Mesenchymal stem cell (in vitro differentiated cells and primary cell): ENCODE results near the gene C11orf91.

Experiments
- DNase-seq: peaks from one replicate; pipeline ENCODE4 v3.0.0-alpha.2; 2013
- H2AFZ ChIP-seq: one replicate; pipeline ENCODE4 v1.6.1; 2013; ENCODE audit warnings: low read depth, mild to moderate bottlenecking, control low read depth, inconsistent platforms, low read length, moderate library complexity
- H2AK5ac ChIP-seq: 2 replicates; pipeline ENCODE4 v1.6.1; 2013; ENCODE audit warnings: low read length, moderate library complexity, mild to moderate bottlenecking, inconsistent platforms; ENCODE audit not compliant: severe bottlenecking
- H2BK120ac ChIP-seq: one replicate; pipeline ENCODE4 v1.6.1; 2013; ENCODE audit warnings: low read depth, mild to moderate bottlenecking, inconsistent platforms, low read length, moderate library complexity
- H2BK12ac ChIP-seq, 2 experiments: one replicate each; pipeline ENCODE4 v1.6.1; 2013; ENCODE audit warnings: inconsistent platforms in 2 of 2, low read length in 2 of 2, mild to moderate bottlenecking in 2 of 2, moderate library complexity in 2 of 2, control low read depth in 1 of 2
- H2BK15ac ChIP-seq: one replicate; pipeline ENCODE4 v1.6.1; 2013; ENCODE audit warnings: mild to moderate bottlenecking, low read depth, inconsistent platforms; ENCODE audit not compliant: poor library complexity, severe bottlenecking
- H2BK5ac ChIP-seq: 2 replicates; pipeline ENCODE4 v1.6.1; 2013; ENCODE audit warnings: low read depth, mild to moderate bottlenecking, low read length, control low read depth, inconsistent platforms; ENCODE audit not compliant: poor library complexity, severe bottlenecking
- H3K14ac ChIP-seq, 2 experiments: one replicate each; pipeline ENCODE4 v1.6.1; 2013; ENCODE audit warnings: inconsistent platforms in 2 of 2, low read length in 2 of 2, control low read depth in 1 of 2, mild to moderate bottlenecking in 1 of 2, moderate library complexity in 1 of 2
- H3K18ac ChIP-seq, 2 experiments: one replicate each; pipeline ENCODE4 v1.6.1; 2013; ENCODE audit warnings: inconsistent platforms in 2 of 2, low read length in 2 of 2, control low read depth in 1 of 2, low read depth in 1 of 2, mild to moderate bottlenecking in 1 of 2
- H3K23ac ChIP-seq, 2 experiments: one replicate each; pipeline ENCODE4 v1.6.1; 2013; ENCODE audit warnings: inconsistent platforms in 2 of 2, low read length in 2 of 2, mild to moderate bottlenecking in 2 of 2, moderate library complexity in 2 of 2, control low read depth in 1 of 2
- H3K27ac ChIP-seq: 2 replicates; pipeline ENCODE4 v1.5.1; 2013; ENCODE audit warnings: mild to moderate bottlenecking, moderate library complexity, low read length, control low read depth, inconsistent platforms; ENCODE audit not compliant: poor library complexity, severe bottlenecking
- H3K27me3 ChIP-seq, 2 experiments: 2 replicates each; pipeline versions ENCODE4 v1.6.1 to v1.7.0; 2013; ENCODE audit warnings: low read length in 2 of 2, mild to moderate bottlenecking in 2 of 2, moderate library complexity in 2 of 2, control low read depth in 1 of 2, inconsistent platforms in 1 of 2; ENCODE audit not compliant: control insufficient read depth in 1 of 2, insufficient read depth in 1 of 2
- H3K36me3 ChIP-seq, 2 experiments: 2 replicates each; pipeline versions ENCODE4 v1.6.1 to v1.7.0; 2013; ENCODE audit warnings: low read length in 2 of 2, control low read depth in 1 of 2, inconsistent platforms in 1 of 2, low read depth in 1 of 2, mild to moderate bottlenecking in 1 of 2; ENCODE audit not compliant: insufficient read depth in 2 of 2, control insufficient read depth in 1 of 2
- H3K4ac ChIP-seq, 2 experiments: one replicate each; pipeline ENCODE4 v1.6.1; 2013; ENCODE audit warnings: inconsistent platforms in 2 of 2, low read length in 2 of 2, mild to moderate bottlenecking in 2 of 2, moderate library complexity in 2 of 2, control low read depth in 1 of 2, low read depth in 1 of 2
- H3K4me1 ChIP-seq: 2 replicates; pipeline ENCODE4 v1.6.1; 2013; ENCODE audit warnings: low read depth, low read length, control low read depth; ENCODE audit not compliant: control insufficient read depth, insufficient read depth
- H3K4me2 ChIP-seq: 2 replicates; pipeline ENCODE4 v1.6.1; 2013; ENCODE audit warnings: low read length, mild to moderate bottlenecking, inconsistent platforms; ENCODE audit not compliant: poor library complexity, severe bottlenecking
- H3K4me3 ChIP-seq, 2 experiments: 2 replicates each; pipeline versions ENCODE4 v1.5.1 to v1.7.0; 2013; ENCODE audit warnings: low read length in 2 of 2, mild to moderate bottlenecking in 2 of 2, control low read depth in 1 of 2, low read depth in 1 of 2; ENCODE audit not compliant: insufficient read depth in 1 of 2
- H3K79me1 ChIP-seq: replicated peaks from 2 replicates; pipeline ENCODE4 v1.6.1; 2013; ENCODE audit warnings: mild to moderate bottlenecking, control low read depth, low read length, inconsistent platforms; ENCODE audit not compliant: poor library complexity, severe bottlenecking
- H3K9ac ChIP-seq: 2 replicates; pipeline ENCODE4 v1.7.0; 2013; ENCODE audit warnings: mild to moderate bottlenecking, low read length, moderate library complexity
- H3K9me3 ChIP-seq: 2 replicates; pipeline ENCODE4 v1.7.0; 2013; ENCODE audit warnings: mild to moderate bottlenecking, low read length; ENCODE audit not compliant: control insufficient read depth
- H4K8ac ChIP-seq: one replicate; pipeline ENCODE4 v1.6.1; 2013; ENCODE audit warnings: inconsistent platforms, mild to moderate bottlenecking, low read length, moderate library complexity
- H4K91ac ChIP-seq: one replicate; pipeline ENCODE4 v1.6.1; 2013; ENCODE audit warnings: mild to moderate bottlenecking, low read length, inconsistent platforms
- WGBS: methylation state at CpG from one replicate; pipeline ENCODE4 v1.1.7; 2013; ENCODE audit warnings: mixed read lengths; 5-methylcytosine and 5-hydroxymethylcytosine counted together

Gene C11orf91

GRCh38 chr11:33703788-33704187 is 3.2 kb upstream of the C11orf91 start:
- H3K4me1 ChIP-seq = peaks cover 16% of the 10 kb centered on the region
- H3K36me3 ChIP-seq = peaks cover 18 to 50% of the 10 kb centered on the region in 2 experiments
- no peak overlapping the region for H3K23ac ChIP-seq
- no peak overlapping the region for H4K91ac ChIP-seq
- no peak overlapping the region for H2BK15ac ChIP-seq
- no peaks in the 10 kb centered on the region for H3K27me3 ChIP-seq
- H2AFZ ChIP-seq = no peak overlapping the region
- no peak overlapping the region for H2AK5ac ChIP-seq
- no peak overlapping the region for H2BK5ac ChIP-seq
- H3K18ac ChIP-seq = no peak overlapping the region
- no peaks in the 10 kb centered on the region for H3K9me3 ChIP-seq
- DNase-seq = no peak
- H2BK12ac ChIP-seq = no peak overlapping the region
- H2BK120ac ChIP-seq = no peak overlapping the region
- H3K27ac ChIP-seq = no peak overlapping the region
- H3K79me1 ChIP-seq = peaks cover 17% of the 10 kb centered on the region
- WGBS = 84% methylated on average over 4 of the region's 4 CpGs
- peak overlapping the region; percentile 19 for H3K9ac ChIP-seq
- H4K8ac ChIP-seq = peak overlapping the region; percentile 14
- no peak overlapping the region for H3K14ac ChIP-seq
- no peak overlapping the region for H3K4ac ChIP-seq
- H3K4me3 ChIP-seq = no peak overlapping the region
- H3K4me2 ChIP-seq = no peak overlapping the region

- Histone ChIP-seq H2BK12ac (no peak overlapping the region), H3K36me3 (peaks cover 18 to 45% of the 10 kb centered on the region in 2 experiments), H2AFZ (no peak overlapping the region), H2BK5ac (no peak overlapping the region), H2BK120ac (no peak overlapping the region), H3K4me1 (peaks cover 16% of the 10 kb centered on the region), H3K79me1 (peaks cover 17% of the 10 kb centered on the region), H3K23ac (no peak overlapping the region), H3K18ac (no peak overlapping the region), H3K4me2 (no peak overlapping the region), H3K4me3 (no peak overlapping the region), H3K4ac (no peak overlapping the region), H3K27ac (peak overlapping the region; percentile 28), H2AK5ac (no peak overlapping the region), H3K9ac (no peak overlapping the region), H4K8ac (no peak overlapping the region), H4K91ac (no peak overlapping the region), H3K9me3 (no peaks in the 10 kb centered on the region), H2BK15ac (no peak overlapping the region), H3K14ac (peak overlapping the region in 1 of 2 experiments; percentile 11), H3K27me3 (no peaks in the 10 kb centered on the region)
- peak; percentile 55 for DNase-seq
- WGBS = 88% methylated on average over 4 of the region's 5 CpGs
These were observed 2.6 kb upstream of the C11orf91 start for GRCh38 chr11:33703234-33703633.

- Histone ChIP-seq H4K91ac (peak overlapping the region; percentile 34), H4K8ac (peak overlapping the region; percentile 9), H3K4me3 (peak overlapping the region in 1 of 2 experiments; percentile 76), H2BK12ac (no peak overlapping the region), H3K4me2 (peak overlapping the region; percentile 76), H2BK5ac (no peak overlapping the region), H3K4me1 (peaks cover 15% of the 10 kb centered on the region), H2BK15ac (no peak overlapping the region), H3K9ac (peak overlapping the region; percentile 73), H3K18ac (peak overlapping the region in 1 of 2 experiments; percentile 56), H3K27me3 (no peaks in the 10 kb centered on the region), H3K4ac (peak overlapping the region in 1 of 2 experiments; percentile 2), H3K27ac (peak overlapping the region; percentile 90), H2AFZ (peak overlapping the region; percentile 29), H3K23ac (no peak overlapping the region), H2BK120ac (no peak overlapping the region), H3K9me3 (no peaks in the 10 kb centered on the region), H2AK5ac (peak overlapping the region; percentile 9), H3K14ac (no peak overlapping the region), H3K79me1 (peaks cover 11% of the 10 kb centered on the region), H3K36me3 (peaks cover 10 to 28% of the 10 kb centered on the region in 2 experiments)
- DNase-seq = peak; percentile 98
- WGBS = 8% methylated on average over 6 of the region's 7 CpGs
These were observed 940 bp upstream of the C11orf91 start for GRCh38 chr11:33701302-33702230.

GRCh38 chr11:33700063-33700501 is 544 bp downstream of the C11orf91 start:
- Histone ChIP-seq H3K9ac (peak overlapping the region; percentile 74), H3K14ac (peak overlapping the region in 1 of 2 experiments; percentile 89), H3K4me2 (peak overlapping the region; percentile 54), H3K4me3 (peak overlapping the region; percentile 64 to 71), H3K36me3 (peaks cover 2 to 14% of the 10 kb centered on the region in 2 experiments), H4K91ac (peak overlapping the region; percentile 81), H2AFZ (no peak overlapping the region), H2BK120ac (peak overlapping the region; percentile 91), H2BK12ac (peak overlapping the region; percentile 12 to 56), H2BK5ac (no peak overlapping the region), H3K23ac (no peak overlapping the region), H3K9me3 (no peaks in the 10 kb centered on the region), H3K18ac (peak overlapping the region; percentile 67 to 87), H3K4ac (peak overlapping the region; percentile 59 to 77), H4K8ac (peak overlapping the region; percentile 21), H3K4me1 (peaks cover 18% of the 10 kb centered on the region), H3K27ac (no peak overlapping the region), H3K27me3 (no peaks in the 10 kb centered on the region), H2BK15ac (peak overlapping the region; percentile 96), H3K79me1 (peaks cover 5% of the 10 kb centered on the region), H2AK5ac (peak overlapping the region; percentile 26)
- no peak for DNase-seq
- WGBS = 47% methylated on average over 21 of the region's 25 CpGs
